AG10803 (cell line): ENCODE measurements around the gene EIF4A3.
A peak's percentile ranks its signal among the peaks of the same experiment; 100 is the strongest.

Source experiments
- DNase-seq: peaks from one replicate; pipeline ENCODE4 v3.0.0; 2010; ENCODE audit warnings: low read depth
- H3K4me3 ChIP-seq: 2 replicates; pipeline ENCODE4 v1.5.1; 2011; ENCODE audit warnings: mild to moderate bottlenecking, low read length, control low read depth
- CTCF ChIP-seq: conservative IDR thresholded peaks from 2 replicates; pipeline ENCODE4 v1.5.1; 2011; ENCODE audit warnings: mild to moderate bottlenecking, low read length, control low read depth, inconsistent platforms

The EIF4A3 gene

GRCh38 chr17:80190716-80191115 lies 43.8 kb upstream of the EIF4A3 start:
- no peak overlapping the region for H3K4me3 ChIP-seq
- no peak for DNase-seq
- no peak for TF ChIP-seq CTCF

- TF ChIP-seq CTCF = no peak
These were observed 42.7 kb upstream of the EIF4A3 start for GRCh38 chr17:80189611-80190010.

GRCh38 chr17:80187515-80187941 lies 40.6 kb upstream of the EIF4A3 start:
- DNase-seq = peak; percentile 29
- peak overlapping the region; percentile 40 for H3K4me3 ChIP-seq
- TF ChIP-seq CTCF = no peak

More at GRCh38 chr17:80189611-80190010, 42.7 kb upstream of the EIF4A3 start:
- H3K4me3 ChIP-seq = no peak overlapping the region
- no peak for DNase-seq

- H3K4me3 ChIP-seq = peak overlapping the region; percentile 40
- DNase-seq = peak; percentile 39
- TF ChIP-seq CTCF = no peak
These were observed 40.2 kb upstream of the EIF4A3 start for GRCh38 chr17:80187090-80187489.

- TF ChIP-seq CTCF = no peak
- no peak overlapping the region for H3K4me3 ChIP-seq
- no peak for DNase-seq
These were observed 39.0 kb upstream of the EIF4A3 start for GRCh38 chr17:80185968-80186367.

- DNase-seq = no peak
- H3K4me3 ChIP-seq = no peak overlapping the region
- no peak for TF ChIP-seq CTCF
These were observed 37.4 kb upstream of the EIF4A3 start for GRCh38 chr17:80184423-80184714.

- no peak for DNase-seq
- TF ChIP-seq CTCF = no peak
- no peak overlapping the region for H3K4me3 ChIP-seq
These were observed 36.9 kb upstream of the EIF4A3 start for GRCh38 chr17:80183581-80184422.
